ENCODE data around the gene NRL. TPM values are rescaled to one million over a fixed set of nuclear protein-coding genes. Genes with fewer than 3 reads are reported as not detected.
A peak's percentile ranks its signal among the peaks of the same experiment; 100 is the strongest.

NRL gene
- total RNA-seq, 1 experiment from 2014 or later: 1.4 TPM

DNA sequence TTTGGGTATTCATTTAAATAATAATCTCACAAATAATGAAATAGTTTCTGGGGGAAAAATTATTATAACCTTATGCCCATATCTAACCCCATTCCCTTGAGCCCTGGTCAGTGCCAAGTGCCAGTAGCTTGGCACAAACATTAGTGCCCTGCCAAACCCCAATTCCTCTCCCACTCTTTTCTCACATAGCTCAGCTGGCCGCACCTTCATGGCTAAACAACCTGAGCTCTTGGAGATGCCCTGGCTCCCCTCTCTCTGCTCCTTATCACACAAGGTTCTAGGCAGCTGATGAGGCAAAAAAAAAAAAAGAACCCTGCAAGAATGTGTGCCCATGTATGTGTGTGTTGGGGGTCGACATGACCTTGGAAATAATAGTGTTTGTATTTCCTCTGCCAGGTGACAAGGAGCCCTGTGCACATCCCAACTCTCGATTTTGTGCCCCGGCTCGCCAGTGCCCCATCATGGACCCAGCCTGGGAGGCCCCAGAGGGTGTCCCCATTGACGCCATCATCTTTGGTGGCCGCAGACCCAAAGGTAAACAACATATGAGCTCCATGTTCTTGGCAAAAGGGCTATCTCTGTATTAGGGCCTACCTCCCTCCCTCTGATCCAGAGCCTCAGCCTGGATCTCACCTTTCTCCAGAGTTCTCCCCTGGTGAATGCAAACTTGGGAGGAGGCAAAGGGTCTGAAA, 12.2 kb downstream of the NRL start:
- intact Hi-C loops (cut with micrococcal nuclease; ENCODE audit: unreplicated experiment) (no loop called here), in situ Hi-C loops (cut with HindIII; ENCODE audit: low pct_unique_long_range_greater_than_20kb, low sequenced_read_pairs) (no loop called here)
- Histone ChIP-seq H3K27ac (ENCODE audit: low read length) (no peak overlapping the region), H3K27me3 (ENCODE audit: control insufficient read depth, insufficient read depth, low read length) (no peaks in the 10 kb centered on the region), H3K9me3 (ENCODE audit: control insufficient read depth, insufficient read depth, low read depth, low read length) (no peaks in the 10 kb centered on the region), H3K4me3 (ENCODE audit: low read depth in 2 of 2, low read length in 2 of 2) (no peak overlapping the region), H3K4me1 (ENCODE audit: control insufficient read depth, insufficient read depth, low read length) (no peaks in the 10 kb centered on the region), H3K36me3 (ENCODE audit: control insufficient read depth, insufficient read depth, low read length) (no peaks in the 10 kb centered on the region)
- CTCF ChIA-PET: no interaction called here
- no peak for DNase-seq (ENCODE audit: low read depth, low spot score)
- no peak for TF ChIP-seq TCF7L2 (IDR thresholded peaks at IDR 0.05; ENCODE audit: low read depth, low read length)
- TF ChIP-seq SIN3A (IDR thresholded peaks at IDR 0.05; ENCODE audit: borderline replicate concordance, insufficient read depth, low read depth, low read length): no peak
- TF ChIP-seq, protein P1, sequence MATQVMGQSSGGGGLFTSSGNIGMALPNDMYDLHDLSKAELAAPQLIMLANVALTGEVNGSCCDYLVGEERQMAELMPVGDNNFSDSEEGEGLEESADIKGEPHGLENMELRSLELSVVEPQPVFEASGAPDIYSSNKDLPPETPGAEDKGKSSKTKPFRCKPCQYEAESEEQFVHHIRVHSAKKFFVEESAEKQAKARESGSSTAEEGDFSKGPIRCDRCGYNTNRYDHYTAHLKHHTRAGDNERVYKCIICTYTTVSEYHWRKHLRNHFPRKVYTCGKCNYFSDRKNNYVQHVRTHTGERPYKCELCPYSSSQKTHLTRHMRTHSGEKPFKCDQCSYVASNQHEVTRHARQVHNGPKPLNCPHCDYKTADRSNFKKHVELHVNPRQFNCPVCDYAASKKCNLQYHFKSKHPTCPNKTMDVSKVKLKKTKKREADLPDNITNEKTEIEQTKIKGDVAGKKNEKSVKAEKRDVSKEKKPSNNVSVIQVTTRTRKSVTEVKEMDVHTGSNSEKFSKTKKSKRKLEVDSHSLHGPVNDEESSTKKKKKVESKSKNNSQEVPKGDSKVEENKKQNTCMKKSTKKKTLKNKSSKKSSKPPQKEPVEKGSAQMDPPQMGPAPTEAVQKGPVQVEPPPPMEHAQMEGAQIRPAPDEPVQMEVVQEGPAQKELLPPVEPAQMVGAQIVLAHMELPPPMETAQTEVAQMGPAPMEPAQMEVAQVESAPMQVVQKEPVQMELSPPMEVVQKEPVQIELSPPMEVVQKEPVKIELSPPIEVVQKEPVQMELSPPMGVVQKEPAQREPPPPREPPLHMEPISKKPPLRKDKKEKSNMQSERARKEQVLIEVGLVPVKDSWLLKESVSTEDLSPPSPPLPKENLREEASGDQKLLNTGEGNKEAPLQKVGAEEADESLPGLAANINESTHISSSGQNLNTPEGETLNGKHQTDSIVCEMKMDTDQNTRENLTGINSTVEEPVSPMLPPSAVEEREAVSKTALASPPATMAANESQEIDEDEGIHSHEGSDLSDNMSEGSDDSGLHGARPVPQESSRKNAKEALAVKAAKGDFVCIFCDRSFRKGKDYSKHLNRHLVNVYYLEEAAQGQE (IDR thresholded peaks at IDR 0.05; ENCODE audit: insufficient read depth in 1 of 2, low read depth in 2 of 2, low read length in 1 of 2): no peak
- no peak for TF ChIP-seq CTCF (IDR thresholded peaks at IDR 0.05)
- TF ChIP-seq POLR2AphosphoS5 (IDR thresholded peaks at IDR 0.05; ENCODE audit: low read depth, low read length): no peak
- TSS peak; percentile 48 for BruUV-seq (replicated peaks)
- POLR2A ChIA-PET: no interaction called here
- no peak for ATAC-seq

- CTCF ChIA-PET: no interaction called here
Measured at GRCh38 chr14:24100982-24101494, 13.7 kb downstream of the NRL start.

More at GRCh38 chr14:24100982-24101494, 13.7 kb downstream of the NRL start:
- intact Hi-C loops (cut with micrococcal nuclease; ENCODE audit: unreplicated experiment): no loop called here
- H3K4me1 ChIP-seq (ENCODE audit: control insufficient read depth, insufficient read depth, low read length): no peaks in the 10 kb centered on the region
- no peak for ATAC-seq
- no peaks in the 10 kb centered on the region for H3K9me3 ChIP-seq (ENCODE audit: control insufficient read depth, insufficient read depth, low read depth, low read length)
- H3K27me3 ChIP-seq (ENCODE audit: control insufficient read depth, insufficient read depth, low read length): no peaks in the 10 kb centered on the region
- no TSS peak for BruUV-seq (replicated peaks)
- H3K36me3 ChIP-seq (ENCODE audit: control insufficient read depth, insufficient read depth, low read length): no peaks in the 10 kb centered on the region
- no peak for DNase-seq (ENCODE audit: low read depth, low spot score)
- TF ChIP-seq TCF7L2 (IDR thresholded peaks at IDR 0.05; ENCODE audit: low read depth, low read length) (no peak), CTCF (IDR thresholded peaks at IDR 0.05) (no peak)
- POLR2A ChIA-PET: no interaction called here
- no peak overlapping the region for H3K27ac ChIP-seq (ENCODE audit: low read length)
- in situ Hi-C loops (cut with HindIII; ENCODE audit: low pct_unique_long_range_greater_than_20kb, low sequenced_read_pairs): no loop called here
- no peak overlapping the region for H3K4me3 ChIP-seq (ENCODE audit: low read depth in 2 of 2, low read length in 2 of 2)
